DND-41 (cell line): Measurements from ENCODE around the gene FRZB.

Source experiments
- EZH2 ChIP-seq: IDR thresholded peaks from 3 replicates; pipeline ENCODE4 v1.6.1; 2012; ENCODE audit warnings: borderline replicate concordance, low read depth, mild to moderate bottlenecking, moderate library complexity, low read length, inconsistent platforms; ENCODE audit not compliant: severe bottlenecking
- TF ChIP-seq, protein P1 (sequence below): IDR thresholded peaks from 2 replicates; pipeline ENCODE4 v1.5.1; 2012; ENCODE audit warnings: borderline replicate concordance, low read length, moderate library complexity, mild to moderate bottlenecking; ENCODE audit not compliant: poor library complexity, severe bottlenecking; ENCODE audit errors: extremely low read depth

- TF ChIP-seq EZH2, result no peak
- TF ChIP-seq, protein P1, sequence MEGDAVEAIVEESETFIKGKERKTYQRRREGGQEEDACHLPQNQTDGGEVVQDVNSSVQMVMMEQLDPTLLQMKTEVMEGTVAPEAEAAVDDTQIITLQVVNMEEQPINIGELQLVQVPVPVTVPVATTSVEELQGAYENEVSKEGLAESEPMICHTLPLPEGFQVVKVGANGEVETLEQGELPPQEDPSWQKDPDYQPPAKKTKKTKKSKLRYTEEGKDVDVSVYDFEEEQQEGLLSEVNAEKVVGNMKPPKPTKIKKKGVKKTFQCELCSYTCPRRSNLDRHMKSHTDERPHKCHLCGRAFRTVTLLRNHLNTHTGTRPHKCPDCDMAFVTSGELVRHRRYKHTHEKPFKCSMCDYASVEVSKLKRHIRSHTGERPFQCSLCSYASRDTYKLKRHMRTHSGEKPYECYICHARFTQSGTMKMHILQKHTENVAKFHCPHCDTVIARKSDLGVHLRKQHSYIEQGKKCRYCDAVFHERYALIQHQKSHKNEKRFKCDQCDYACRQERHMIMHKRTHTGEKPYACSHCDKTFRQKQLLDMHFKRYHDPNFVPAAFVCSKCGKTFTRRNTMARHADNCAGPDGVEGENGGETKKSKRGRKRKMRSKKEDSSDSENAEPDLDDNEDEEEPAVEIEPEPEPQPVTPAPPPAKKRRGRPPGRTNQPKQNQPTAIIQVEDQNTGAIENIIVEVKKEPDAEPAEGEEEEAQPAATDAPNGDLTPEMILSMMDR, result no peak
Observed at GRCh38 chr2:182818925-182819324, 47.5 kb downstream of the FRZB start.
